K562 (cell line): Measurements from ENCODE around the gene POLR3K. TPM values are rescaled to one million over a fixed set of nuclear protein-coding genes. Genes with fewer than 3 reads are reported as not detected.

Source experiments
- BACH1 ChIP-seq: fragments of 200-800 bp; sonication (Bioruptor generic); IDR thresholded peaks from 2 replicates; pipeline ENCODE4 v1.6.1; 2016; ENCODE audit warnings: missing genetic modification characterization, missing compliant biosample characterization
- CCAR2 ChIP-seq: fragments of 200-400 bp; formaldehyde crosslinking; IDR thresholded peaks from 2 replicates; pipeline ENCODE4 v1.6.1; 2017; ENCODE audit warnings: mild to moderate bottlenecking, low read depth, low read length
- JUNB ChIP-seq: fragments of 450-650 bp; formaldehyde crosslinking; conservative IDR thresholded peaks from 2 replicates; pipeline ENCODE4 v1.4.0; 2020; ENCODE audit warnings: mild to moderate bottlenecking
- NR2C1 ChIP-seq, 2 experiments: fragments of 450-650 bp; IDR thresholded peaks; 2 replicates each; pipeline ENCODE4 v1.6.1; 2017; ENCODE audit warnings: mild to moderate bottlenecking in 2 of 2, antibody characterized with exemption in 1 of 2, inconsistent platforms in 1 of 2, missing compliant biosample characterization in 1 of 2, missing genetic modification characterization in 1 of 2
- PHF20 ChIP-seq: fragments of 450-650 bp; IDR thresholded peaks from 2 replicates; pipeline ENCODE4 v1.6.1; 2018; ENCODE audit not compliant: partially characterized antibody
- ZBTB7A ChIP-seq: IDR thresholded peaks from 2 replicates; pipeline ENCODE4 v1.6.1; 2011; ENCODE audit warnings: low read depth, mild to moderate bottlenecking, low read length, moderate library complexity, borderline replicate concordance; ENCODE audit not compliant: control insufficient read depth
- ZNF212 ChIP-seq: fragments of 450-650 bp; formaldehyde crosslinking; IDR thresholded peaks from 2 replicates; pipeline ENCODE4 v1.4.0; 2020; ENCODE audit warnings: mild to moderate bottlenecking
- ZNF217 ChIP-seq: sonication (generic); formaldehyde crosslinking; IDR thresholded peaks from 2 replicates; pipeline ENCODE4 v1.8.0; 2022; ENCODE audit warnings: mild to moderate bottlenecking, missing genetic modification reagents
- ZNF764 ChIP-seq: fragments of 250-450 bp; sonication (Bioruptor Pico); IDR thresholded peaks from 2 replicates; pipeline ENCODE4 v1.4.0; 2020; ENCODE audit warnings: low read depth, mild to moderate bottlenecking, moderate library complexity
- ZSCAN29 ChIP-seq: fragments of 450-650 bp; IDR thresholded peaks from 2 replicates; pipeline ENCODE4 v1.6.1; 2017
- polyA plus RNA-seq, 8 experiments: library from polyadenylated mRNA; depleted of rRNA in 4 of 8; stranded (reverse) in 5 of 8; unstranded in 3 of 8; fragments of >200 nt; fragmentation: Nextera tagmentation in 2 of 8; fragmentation: Illumina TruSeq in 1 of 8; extraction: Ambion mirVana in 2 of 8; extraction: Trizol in 1 of 8; gene quantifications; 2 replicates each; pipeline versions ENCODE4 v1.2.1 to v1.2.3, GENCODE V29; 2011 to 2014; ENCODE audit warnings: inconsistent platforms in 1 of 8, missing spikeins in 1 of 8
- total RNA-seq, 7 experiments: library from RNA; depleted of rRNA in 6 of 7; stranded (reverse); fragments of >200 nt in 6 of 7; fragmentation: Illumina TruSeq in 2 of 7; extraction: Trizol in 2 of 7; gene quantifications; 2 replicates each; pipeline versions ENCODE4 v1.2.1 to v1.2.3, GENCODE V29; 2011 to 2021; ENCODE audit warnings: low replicate concordance in 1 of 7
- TF ChIP-seq, protein P1 (sequence below), 2 experiments: fragments of 450-650 bp; IDR thresholded peaks; 2 replicates each; pipeline ENCODE4 v1.6.1; 2016; ENCODE audit warnings: mild to moderate bottlenecking in 2 of 2, borderline replicate concordance in 1 of 2, low read depth in 1 of 2, moderate library complexity in 1 of 2
- TF ChIP-seq, protein P2 (sequence below): fragments of 450-650 bp; IDR thresholded peaks from 2 replicates; pipeline ENCODE4 v1.6.1; 2014; ENCODE audit warnings: low read depth, mild to moderate bottlenecking, moderate library complexity, borderline replicate concordance

The POLR3K gene
- total and polyA plus RNA-seq, 9 of the 15 experiments (the other 6 are each of a cell fraction or from before 2014, with no cell fraction given), result 42.1 to 315 (median 86.7) TPM

DNA sequence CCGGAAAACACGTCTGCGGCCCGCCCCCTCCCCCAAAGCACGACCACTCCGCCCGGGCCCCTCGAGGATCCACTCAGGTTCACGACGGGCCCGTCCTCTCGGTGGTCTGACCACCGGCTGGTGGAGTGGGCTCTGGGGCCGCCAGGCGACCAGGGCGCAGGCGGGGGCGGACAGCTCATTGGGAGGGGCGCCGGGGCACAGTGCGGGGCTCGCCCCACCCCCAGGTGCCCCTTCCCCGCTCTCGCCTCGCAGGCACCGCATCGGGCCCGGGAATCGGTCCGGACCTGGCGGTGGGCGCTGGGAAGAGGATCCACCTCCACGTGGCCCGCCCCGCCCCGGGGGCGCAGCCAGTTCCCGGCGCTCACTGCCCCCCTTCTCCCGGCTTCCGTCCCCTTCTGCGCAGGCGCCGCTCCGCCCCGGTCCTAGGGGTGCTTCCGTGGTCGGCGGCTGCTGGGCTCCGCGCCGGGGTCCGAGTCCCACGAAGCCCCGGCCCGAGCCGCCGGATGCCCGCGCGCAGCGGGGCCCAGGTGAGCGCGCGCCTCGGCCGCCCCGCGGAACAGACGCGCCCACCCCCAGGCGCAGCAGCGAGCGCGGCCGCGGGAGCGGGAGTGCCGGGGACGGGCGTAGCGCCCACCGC is 24.5 kb upstream of the POLR3K start, which contains the start of gene MPG (continued):
- TF ChIP-seq, protein P1, sequence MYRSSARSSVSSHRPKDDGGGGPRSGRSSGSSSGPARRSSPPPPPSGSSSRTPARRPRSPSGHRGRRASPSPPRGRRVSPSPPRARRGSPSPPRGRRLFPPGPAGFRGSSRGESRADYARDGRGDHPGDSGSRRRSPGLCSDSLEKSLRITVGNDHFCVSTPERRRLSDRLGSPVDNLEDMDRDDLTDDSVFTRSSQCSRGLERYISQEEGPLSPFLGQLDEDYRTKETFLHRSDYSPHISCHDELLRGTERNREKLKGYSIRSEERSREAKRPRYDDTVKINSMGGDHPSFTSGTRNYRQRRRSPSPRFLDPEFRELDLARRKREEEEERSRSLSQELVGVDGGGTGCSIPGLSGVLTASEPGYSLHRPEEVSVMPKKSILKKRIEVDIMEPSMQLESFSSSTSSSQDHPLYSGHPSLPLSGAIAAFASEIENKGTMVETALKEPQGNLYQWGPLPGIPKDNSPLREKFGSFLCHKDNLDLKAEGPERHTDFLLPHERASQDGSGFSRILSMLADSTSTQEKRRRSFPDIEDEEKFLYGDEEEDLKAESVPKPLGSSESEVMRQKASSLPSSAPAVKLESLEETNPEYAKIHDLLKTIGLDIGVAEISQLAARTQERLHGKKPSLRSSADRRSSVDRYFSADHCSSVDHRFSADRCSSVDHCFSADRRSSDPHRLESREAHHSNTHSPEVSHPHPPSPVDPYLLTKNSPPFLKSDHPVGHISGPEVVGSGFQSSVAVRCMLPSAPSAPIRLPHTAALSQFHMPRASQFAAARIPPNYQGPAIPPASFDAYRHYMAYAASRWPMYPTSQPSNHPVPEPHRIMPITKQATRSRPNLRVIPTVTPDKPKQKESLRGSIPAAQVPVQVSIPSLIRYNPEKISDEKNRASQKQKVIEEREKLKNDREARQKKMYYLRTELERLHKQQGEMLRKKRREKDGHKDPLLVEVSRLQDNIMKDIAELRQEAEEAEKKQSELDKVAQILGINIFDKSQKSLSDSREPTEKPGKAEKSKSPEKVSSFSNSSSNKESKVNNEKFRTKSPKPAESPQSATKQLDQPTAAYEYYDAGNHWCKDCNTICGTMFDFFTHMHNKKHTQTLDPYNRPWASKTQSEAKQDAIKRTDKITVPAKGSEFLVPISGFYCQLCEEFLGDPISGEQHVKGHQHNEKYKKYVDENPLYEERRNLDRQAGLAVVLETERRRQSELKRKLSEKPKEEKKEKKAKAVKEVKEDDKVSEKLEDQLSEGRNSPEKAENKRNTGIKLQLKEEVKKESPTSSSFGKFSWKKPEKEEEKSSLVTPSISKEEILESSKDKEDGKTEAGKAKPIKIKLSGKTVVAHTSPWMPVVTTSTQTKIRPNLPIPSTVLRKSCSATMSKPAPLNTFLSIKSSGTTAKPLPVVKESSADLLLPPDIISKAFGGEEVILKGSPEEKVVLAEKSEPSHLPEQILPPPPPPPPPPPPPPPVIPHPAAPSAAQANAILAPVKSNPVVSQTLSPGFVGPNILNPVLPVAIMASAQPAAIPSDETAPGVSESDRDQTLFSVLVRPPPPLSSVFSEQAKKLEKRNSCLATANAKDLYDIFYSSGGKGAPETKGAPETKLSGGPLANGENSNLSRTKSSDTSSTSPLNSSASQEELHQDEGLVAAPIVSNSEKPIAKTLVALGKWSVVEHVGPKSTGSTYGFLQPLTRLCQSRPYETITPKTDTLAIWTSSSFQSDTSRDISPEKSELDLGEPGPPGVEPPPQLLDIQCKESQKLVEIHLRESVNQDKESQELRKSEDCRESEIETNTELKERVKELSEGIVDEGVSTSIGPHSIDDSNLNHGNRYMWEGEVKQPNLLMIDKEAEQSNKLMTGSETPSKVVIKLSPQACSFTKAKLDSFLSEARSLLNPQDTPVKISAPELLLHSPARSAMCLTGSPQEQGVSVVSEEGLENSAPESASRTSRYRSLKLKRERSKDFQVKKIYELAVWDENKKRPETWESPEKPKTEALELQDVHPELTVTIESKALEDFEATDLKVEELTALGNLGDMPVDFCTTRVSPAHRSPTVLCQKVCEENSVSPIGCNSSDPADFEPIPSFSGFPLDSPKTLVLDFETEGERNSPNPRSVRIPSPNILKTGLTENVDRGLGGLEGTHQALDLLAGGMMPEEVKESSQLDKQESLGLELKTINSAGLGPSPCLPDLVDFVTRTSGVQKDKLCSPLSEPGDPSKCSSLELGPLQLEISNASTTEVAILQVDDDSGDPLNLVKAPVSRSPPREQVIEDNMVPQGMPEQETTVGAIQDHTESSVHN (IDR thresholded peaks at IDR 0.05; ENCODE audit: borderline replicate concordance in 1 of 2, low read depth in 1 of 2), result no peak
- TF ChIP-seq BACH1 (tag), result no peak
- no peak for TF ChIP-seq JUNB (CRISPR knock-in tag)
- TF ChIP-seq ZNF764 (CRISPR knock-in tag), result no peak
- TF ChIP-seq, protein P2, sequence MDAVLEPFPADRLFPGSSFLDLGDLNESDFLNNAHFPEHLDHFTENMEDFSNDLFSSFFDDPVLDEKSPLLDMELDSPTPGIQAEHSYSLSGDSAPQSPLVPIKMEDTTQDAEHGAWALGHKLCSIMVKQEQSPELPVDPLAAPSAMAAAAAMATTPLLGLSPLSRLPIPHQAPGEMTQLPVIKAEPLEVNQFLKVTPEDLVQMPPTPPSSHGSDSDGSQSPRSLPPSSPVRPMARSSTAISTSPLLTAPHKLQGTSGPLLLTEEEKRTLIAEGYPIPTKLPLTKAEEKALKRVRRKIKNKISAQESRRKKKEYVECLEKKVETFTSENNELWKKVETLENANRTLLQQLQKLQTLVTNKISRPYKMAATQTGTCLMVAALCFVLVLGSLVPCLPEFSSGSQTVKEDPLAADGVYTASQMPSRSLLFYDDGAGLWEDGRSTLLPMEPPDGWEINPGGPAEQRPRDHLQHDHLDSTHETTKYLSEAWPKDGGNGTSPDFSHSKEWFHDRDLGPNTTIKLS, result peak; percentile 57
- no peak for TF ChIP-seq CCAR2
- TF ChIP-seq ZNF212 (CRISPR knock-in tag), result no peak
- no peak for TF ChIP-seq ZNF217
- no peak for TF ChIP-seq ZSCAN29
- TF ChIP-seq PHF20, result peak; percentile 8
- no peak for TF ChIP-seq NR2C1 (IDR thresholded peaks at IDR 0.05)
- no peak for TF ChIP-seq NR2C1 (tag; IDR thresholded peaks at IDR 0.05)
- peak; percentile 85; the same call in 1 of the 2 replicates for TF ChIP-seq ZBTB7A
